PFSK-1 (cell line): Measurements from ENCODE around the gene AS3MT.

Source experiments
- FOXP2 ChIP-seq: optimal IDR thresholded peaks from 2 replicates; pipeline ENCODE3; 2011; ENCODE audit warnings: borderline replicate concordance, control low read depth, inconsistent platforms; ENCODE audit not compliant: insufficient read depth; ENCODE audit errors: extremely low read length, extremely low read depth
- POLR2AphosphoS5 ChIP-seq: IDR thresholded peaks from 2 replicates; pipeline ENCODE4 v1.6.1; 2012; ENCODE audit warnings: low read depth, mild to moderate bottlenecking, control low read depth, low read length, moderate library complexity
- REST ChIP-seq, 2 experiments: IDR thresholded peaks; 2 replicates each; pipeline versions ENCODE4 v1.6.1 to v1.8.0; 2011 to 2012; ENCODE audit warnings: low read depth in 2 of 2, low read length in 2 of 2, control low read depth in 1 of 2, inconsistent platforms in 1 of 2, mild to moderate bottlenecking in 1 of 2, moderate library complexity in 1 of 2; ENCODE audit not compliant: insufficient read depth in 1 of 2
- SIN3A ChIP-seq: IDR thresholded peaks from 2 replicates; pipeline ENCODE4 v1.6.1; 2012; ENCODE audit warnings: mild to moderate bottlenecking, low read length, moderate library complexity, borderline replicate concordance; ENCODE audit not compliant: insufficient read depth
- TAF1 ChIP-seq: IDR thresholded peaks from 2 replicates; pipeline ENCODE4 v1.6.1; 2012; ENCODE audit warnings: low read length, control low read depth, borderline replicate concordance; ENCODE audit not compliant: insufficient read depth

AS3MT gene

GRCh38 chr10:102831322-102832071, 37.8 kb upstream of the AS3MT start:
- TF ChIP-seq POLR2AphosphoS5 (no peak), FOXP2 (no peak), SIN3A (no peak), REST (IDR thresholded peaks at IDR 0.05; ENCODE audit: insufficient read depth in 1 of 2, low read depth in 2 of 2, low read length in 2 of 2) (no peak), TAF1 (no peak)

GRCh38 chr10:102832248-102832647, 37.0 kb upstream of the AS3MT start:
- no peak for TF ChIP-seq TAF1
- TF ChIP-seq FOXP2, result no peak
- TF ChIP-seq SIN3A, result no peak
- TF ChIP-seq POLR2AphosphoS5, result no peak
- TF ChIP-seq REST (IDR thresholded peaks at IDR 0.05; ENCODE audit: insufficient read depth in 1 of 2, low read depth in 2 of 2, low read length in 2 of 2), result no peak

GRCh38 chr10:102832987-102833386, 36.3 kb upstream of the AS3MT start:
- TF ChIP-seq FOXP2 (no peak), REST (IDR thresholded peaks at IDR 0.05; ENCODE audit: insufficient read depth in 1 of 2, low read depth in 2 of 2, low read length in 2 of 2) (no peak), POLR2AphosphoS5 (no peak), SIN3A (no peak), TAF1 (no peak)

GRCh38 chr10:102834143-102834542, 35.1 kb upstream of the AS3MT start:
- TF ChIP-seq POLR2AphosphoS5, result no peak
- no peak for TF ChIP-seq TAF1
- TF ChIP-seq FOXP2, result no peak
- TF ChIP-seq SIN3A, result no peak

GRCh38 chr10:102835007-102835482, 34.2 kb upstream of the AS3MT start:
- TF ChIP-seq SIN3A (no peak), TAF1 (no peak), POLR2AphosphoS5 (no peak), REST (IDR thresholded peaks at IDR 0.05; ENCODE audit: insufficient read depth in 1 of 2, low read depth in 2 of 2, low read length in 2 of 2) (no peak), FOXP2 (no peak)
